HG03066 (cell line): ENCODE measurements around the gene CEP72.
"Not testable (repeated sequence)": the region's sequence is repeated elsewhere in the genome, so short reads cannot be mapped to it uniquely, and the experiment has no call there.

Experiments used
- ATAC-seq: cut with Tn5 transposase; IDR thresholded peaks from one replicate; pipeline ENCODE4 v1.9.1; 2021; ENCODE audit warnings: low read depth; ENCODE audit not compliant: unreplicated experiment

Gene CEP72

DNA sequence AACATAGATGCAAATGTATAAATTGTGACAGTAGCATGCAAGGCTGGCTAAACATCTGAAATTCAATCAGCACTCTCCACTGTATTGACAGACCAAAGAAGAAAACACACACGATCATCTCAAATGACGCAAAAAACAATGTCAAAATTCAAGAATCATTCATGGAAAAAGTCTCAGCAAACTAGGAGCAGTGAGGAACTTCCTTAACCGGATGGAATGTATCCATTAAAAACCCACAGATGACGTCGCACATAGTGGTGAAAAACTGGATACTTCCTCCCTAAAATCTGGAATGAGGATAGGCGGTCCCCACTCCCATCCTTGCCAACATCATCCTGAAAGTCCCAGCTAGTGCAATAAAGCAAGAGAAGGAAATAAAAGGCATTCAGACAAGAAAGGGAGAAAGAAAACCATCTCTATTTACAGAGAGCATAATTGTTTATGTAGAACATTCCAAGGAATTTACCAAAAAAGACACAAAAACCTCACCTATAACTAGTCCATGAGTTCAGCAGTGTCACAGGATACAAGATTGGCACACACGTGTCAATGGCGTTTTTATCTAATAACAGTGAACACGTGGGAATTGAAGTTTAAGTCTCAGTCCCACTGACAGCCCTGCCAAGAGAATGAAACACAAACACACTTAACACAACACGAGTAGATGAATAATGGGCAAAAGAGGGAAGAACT is 14.1 kb upstream of the CEP72 start:
- ATAC-seq = no peak

DNA sequence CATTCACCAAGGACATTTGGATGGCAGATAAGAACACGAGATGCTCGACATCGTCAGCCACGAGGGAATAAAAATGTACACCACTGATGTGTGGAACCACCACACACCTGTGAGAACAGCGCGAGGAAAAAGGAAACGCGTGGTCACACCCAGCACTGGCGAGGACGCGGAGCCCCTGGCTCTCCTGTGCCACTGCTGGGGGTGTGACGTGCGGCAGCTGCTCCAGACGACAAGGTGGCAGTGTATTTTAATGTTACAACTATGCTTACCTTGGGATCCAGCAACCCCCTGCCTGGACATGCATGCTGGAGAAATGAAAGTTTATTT is 13.6 kb upstream of the CEP72 start:
- no peak for ATAC-seq

DNA sequence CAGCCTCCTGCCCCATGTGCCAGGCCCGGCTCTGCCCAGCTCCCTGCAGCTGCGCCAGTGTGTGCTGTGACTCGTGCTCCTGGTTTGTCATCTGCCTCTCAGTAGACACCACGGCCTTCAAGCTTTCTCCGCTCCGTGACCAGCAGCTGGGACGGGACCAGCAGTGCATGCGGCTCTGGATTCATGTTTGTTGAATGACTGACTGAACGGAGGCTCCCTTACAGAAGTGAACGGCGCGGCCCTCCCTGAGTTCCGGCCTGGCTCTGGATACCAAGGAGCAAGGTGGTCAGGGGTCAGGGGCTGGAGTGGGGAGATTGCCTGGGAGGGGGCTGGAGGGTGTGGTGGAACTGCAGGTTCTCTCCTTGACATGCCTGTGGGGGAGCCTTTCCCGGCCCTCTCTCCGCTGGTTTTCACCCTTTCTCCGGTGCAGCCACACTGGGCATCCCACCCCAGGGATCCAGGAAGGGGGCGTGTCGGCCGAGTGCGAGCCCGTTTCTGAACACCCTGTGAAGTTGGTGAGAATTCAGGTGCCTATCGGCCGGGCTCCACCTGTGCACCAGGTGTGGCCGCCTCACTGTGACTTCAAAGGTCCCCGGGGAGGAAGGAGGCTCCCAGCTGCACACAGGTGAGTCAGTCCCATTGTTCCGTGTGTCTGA is 11.1 kb upstream of the CEP72 start:
- no peak for ATAC-seq

DNA sequence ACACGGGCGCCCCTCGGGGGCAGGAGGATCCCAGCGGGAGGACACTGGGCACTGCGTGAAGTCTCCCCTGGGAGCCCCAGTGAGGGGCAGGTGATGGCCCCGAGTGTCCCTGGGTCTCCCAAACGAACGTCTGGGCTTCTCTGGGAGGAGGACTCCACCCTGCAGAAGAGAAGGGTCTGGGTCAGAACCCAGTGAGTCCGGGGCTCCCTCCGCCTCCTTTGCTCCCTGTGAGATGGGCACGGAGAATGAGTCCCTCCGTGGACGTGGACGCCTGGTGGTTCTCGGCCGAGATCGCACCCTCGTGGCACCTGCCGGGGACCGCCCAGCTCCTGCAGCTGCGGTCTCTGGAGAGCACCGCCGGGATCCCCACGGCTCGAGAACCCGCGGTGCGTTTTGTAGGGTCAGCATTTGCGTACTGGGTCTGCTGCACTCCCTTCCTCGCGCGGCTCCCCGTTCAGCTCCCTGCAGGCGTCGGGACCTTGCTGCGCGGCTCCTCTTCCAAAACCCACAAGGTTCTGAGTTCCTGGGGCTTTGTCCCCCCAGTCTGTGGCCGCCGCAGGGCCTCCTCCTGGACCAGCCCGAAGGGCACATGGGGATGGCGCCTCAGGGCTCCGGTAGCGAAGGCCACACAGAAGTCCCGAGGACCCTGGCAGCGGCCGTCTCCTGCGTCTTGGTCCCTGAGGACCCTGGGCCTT is 10.2 kb upstream of the CEP72 start:
- ATAC-seq = no peak

DNA sequence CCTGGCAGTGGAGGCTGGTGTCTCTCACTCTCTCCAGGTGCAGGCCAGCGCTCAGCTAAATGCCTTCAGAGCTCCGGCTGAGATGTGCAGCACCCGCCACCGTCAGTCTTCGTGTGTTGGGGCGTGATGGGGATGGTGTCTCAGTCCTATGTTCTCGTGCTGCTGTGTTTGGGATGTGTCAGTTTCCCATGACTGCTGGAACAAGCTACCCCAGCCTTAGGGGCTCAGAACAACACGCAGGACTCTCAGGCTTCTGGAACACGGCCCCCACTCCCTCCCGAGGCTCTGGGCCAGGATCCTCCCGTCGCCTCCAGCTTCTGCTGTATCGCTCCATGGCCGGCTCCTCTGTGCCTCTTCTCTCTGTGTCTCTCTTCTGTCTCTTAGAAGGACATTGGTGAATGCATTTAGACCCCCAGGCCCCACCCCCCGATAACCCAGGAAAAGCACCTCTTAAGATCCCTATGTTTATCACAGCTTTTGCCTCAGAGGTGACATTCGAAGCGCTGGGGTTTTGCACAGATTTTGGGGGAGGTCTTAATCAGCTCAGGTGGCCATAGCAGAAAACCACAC is 9.6 kb upstream of the CEP72 start:
- no peak for ATAC-seq

DNA sequence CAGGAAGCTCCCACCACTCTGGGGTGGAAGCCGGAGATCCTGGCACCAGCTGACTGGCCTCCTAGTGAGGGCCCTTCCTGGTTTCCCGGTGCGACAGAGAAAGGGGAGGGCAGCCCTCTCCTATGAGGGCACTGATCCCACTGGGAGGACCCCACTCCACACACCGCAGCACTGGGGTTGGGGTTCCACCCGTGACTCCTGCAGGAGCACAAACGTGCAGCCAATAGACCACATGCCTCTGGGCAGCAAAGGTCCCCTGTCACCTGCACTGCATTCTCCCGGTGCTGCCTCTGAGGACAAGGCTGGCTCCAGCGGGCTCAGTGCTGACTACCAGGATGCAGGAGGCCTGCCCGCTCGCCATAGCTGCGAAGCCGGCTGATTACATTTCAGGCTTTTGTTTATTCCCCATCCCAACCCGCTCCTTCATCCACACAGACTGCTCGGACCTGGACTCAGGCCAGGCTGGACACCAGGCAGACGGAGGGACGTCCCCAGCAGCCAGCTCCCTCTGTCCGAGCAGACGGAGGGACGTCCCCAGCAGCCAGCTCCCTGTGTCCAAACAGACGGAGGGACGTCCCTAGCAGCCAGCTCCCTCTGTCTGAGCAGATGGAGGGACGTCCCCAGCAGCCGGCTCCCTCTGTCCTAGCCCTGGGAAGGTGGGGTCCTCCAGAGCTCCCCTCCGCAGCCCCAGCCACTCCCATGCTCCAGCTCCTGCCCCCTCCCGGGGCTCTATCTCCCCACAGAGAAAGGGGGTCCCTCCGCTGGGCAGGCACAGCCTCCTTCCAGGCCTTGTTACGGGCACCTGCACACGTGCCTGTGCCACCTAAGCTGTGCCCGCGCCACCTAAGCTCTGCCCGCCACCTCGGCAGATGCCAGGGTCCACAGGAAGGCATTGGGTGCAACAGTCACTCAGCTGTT is 8.8 kb upstream of the CEP72 start:
- ATAC-seq = no peak

DNA sequence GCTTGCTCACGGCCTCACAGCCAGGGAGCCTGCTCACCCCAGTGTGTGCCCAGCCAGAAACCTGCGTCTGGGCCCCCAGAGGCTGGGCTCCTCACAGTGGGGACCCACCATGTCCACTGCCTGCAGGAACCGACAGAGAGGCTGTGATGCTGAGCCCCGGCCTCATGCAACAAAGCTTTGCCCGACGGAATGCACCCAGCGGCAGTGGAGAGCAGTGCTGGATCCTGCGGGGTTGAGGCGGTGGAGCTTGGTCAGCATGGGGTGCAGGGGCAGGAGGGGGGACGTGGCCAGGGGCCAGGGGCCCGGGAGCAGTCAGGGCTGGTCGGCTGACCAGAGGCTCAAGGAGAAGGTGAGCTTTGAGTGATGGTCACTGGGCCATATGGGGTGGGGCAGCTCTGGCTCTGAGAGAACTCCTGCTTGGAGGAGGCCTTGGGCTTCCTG is 7.7 kb upstream of the CEP72 start:
- no peak for ATAC-seq

DNA sequence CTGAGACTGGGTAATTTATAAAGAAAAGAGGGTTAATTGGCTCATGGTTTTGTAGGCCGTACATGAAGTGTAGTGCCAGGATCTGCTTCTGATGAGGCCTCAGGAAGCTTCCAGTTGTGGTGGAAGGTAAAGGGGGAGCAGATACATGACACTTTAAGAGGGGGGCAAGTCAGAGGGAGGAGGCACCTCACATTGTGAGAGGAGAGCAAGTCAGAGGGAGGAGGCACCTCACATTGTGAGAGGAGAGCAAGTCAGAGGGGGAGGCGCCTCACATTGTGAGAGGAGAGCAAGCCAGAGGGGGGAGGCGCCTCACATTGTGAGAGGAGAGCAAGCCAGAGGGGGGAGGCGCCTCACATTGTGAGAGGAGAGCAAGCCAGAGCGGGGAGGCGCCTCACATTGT is 7.0 kb upstream of the CEP72 start:
- not testable (repeated sequence) for ATAC-seq

DNA sequence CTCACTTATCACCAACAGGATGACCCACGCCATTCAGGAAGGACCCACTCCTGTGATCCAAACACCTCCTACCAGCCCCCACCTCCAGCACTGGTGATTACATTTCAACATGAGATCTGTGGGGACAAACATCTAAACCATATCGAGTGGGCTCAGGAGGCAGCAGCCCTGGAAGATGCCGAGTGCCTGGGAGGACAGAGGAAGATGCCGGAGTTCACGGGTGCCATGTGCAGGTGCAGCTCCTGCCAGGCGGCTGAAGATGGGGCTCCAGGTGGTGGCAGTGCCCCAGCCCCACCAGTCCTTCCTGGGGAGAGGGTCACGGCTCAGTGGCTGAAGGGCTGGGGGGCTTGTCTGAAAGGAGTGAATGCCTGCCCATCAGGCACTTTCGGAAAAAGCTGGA is 6.1 kb upstream of the CEP72 start:
- ATAC-seq = no peak

DNA sequence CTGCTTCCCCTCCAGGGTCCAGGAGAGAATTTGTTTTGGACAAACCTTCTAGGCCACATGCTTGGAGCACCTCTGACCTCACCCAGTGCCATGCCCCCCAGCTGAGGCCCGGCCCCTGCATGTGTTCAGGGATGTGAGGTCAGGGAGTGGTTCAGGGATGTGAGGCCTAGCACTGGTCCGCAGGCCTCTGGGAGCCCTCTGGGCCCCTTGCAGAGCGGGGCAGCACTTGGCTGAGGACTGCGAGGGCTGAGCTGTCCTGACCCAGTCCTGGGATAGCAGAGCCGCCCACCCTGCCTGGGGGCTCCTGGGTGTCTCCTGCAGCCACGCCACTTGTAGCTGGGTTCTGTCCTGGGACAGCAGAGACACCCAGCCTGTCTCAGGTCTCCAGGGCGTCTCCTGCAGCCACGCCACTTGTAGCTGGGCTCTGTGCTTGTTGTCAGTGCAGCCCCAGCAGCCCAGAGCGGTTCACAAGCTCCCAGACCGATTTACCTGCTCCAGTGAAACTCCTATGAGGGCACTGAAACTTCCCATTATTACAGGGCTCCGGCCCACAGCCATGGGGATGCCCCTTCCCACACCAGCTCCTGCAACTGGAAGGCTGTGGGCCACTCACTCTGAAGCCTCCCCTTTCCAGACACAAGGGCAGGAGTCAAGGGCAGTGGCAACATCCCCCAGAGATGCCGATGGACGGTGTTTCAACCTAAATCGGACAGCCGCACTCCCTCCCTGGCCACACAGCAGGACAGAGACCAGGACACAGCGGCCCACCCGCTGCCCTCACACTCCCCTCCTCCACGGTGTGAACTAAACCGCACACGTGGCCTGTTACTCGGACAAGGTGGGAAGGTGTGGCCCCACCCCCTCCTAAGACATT is 5.4 kb upstream of the CEP72 start:
- ATAC-seq = no peak

DNA sequence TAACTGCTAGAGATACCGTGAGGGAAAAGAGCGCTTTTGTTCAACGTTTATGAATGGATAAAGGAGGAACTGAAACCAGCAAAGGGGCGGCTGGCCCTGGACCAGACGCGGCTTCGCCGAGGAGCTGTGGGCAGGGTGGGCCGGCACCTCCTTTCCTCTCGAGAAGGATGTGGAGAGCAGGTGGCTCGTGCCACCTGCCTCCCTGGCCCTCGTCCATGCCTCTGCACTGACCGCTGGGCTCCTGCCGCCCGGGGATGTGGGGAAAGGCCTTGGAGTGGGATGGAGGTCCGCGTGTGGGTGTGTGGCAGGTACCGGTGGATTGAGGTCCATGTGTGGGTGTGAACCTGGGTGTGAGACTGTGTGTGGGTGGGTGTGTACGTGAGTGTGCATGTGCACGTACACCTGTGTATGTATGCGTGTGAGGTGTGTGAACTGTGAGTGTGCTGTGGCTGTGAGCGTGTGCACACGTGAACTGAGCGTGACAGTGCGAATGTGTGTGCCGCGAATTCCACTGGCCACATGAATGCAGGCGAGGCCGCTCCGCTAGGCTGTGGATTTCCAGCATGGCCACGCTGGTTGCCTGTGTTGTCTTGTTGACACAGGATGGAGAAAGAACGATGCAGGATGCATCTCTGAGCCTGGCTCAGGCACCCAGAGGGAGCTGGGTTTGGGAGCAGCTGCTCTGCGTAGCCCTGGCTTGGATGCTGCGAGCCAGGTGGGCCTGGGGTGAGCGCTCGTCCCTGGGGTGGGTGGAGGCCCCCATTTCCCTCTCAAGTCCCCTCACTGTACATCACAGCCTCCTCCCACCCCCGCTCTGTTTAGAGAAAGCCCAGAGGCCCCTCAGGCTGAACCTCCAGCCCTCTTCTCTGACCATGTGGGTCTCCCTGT is 4.4 kb upstream of the CEP72 start:
- peak; percentile 37 for ATAC-seq

DNA sequence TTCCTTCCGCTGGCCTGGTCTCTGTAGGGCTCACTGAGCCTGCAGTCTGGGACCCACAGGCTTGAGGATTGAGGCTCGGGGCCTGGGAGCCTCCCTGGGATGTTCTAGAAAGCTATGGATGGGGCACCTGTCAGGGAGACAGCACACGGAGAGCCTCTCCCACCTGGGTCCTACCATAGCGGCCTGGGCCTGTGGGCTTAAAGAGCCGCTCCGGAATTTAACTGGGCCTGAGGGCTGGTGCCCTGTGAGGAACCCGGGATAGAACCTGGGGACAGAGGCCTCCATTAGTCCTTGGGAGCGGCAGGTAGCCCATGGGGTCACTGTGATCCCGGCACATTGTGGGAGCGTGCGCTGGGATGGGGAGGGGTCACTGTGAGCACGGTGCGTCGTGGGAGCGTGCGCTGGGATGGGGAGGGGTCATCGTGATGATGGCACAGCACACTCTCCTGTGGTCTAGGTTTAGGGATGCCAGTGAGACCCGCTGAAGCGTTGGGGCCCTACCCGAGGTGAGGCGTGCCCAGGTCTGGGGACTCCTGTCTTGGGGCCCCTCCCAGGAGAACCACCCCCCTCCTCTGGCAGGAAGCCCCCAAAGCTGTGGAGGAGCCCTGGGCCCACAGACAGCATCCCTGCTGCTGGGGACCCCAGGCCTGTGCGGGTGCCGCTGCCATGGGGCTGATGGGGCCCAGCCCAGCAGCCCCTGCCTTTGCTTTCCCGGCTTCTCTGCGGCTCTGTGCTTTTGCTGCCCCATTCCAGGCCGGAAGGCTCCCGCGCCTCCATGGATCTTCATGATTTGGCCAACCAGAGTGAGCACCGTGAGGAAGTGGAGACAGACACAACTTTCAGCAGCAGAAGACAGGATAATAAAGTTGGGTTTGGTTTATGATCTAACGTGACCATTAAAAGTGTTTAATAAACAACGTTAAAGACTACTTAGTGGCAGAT is 3.4 kb upstream of the CEP72 start:
- no peak for ATAC-seq

DNA sequence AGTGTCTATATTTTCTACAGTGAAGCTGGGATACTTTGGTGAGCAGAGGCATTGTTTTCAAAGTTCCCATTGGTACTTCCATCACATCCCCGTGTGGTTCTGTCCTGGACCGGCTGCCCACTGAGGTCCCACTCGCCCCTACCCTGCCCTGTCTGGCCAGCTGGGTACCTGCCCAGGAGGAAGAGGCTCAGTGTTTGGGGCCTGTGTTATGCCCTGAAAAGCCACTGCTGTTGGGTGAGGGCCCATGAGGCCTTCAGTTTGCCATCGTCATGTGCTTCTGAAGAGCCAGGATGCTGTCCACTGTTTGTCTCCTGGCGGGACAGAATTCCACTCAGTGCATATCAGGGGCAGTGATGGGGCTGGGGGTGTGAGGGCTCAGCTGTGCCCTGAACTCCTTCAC is 2.6 kb upstream of the CEP72 start:
- no peak for ATAC-seq

DNA sequence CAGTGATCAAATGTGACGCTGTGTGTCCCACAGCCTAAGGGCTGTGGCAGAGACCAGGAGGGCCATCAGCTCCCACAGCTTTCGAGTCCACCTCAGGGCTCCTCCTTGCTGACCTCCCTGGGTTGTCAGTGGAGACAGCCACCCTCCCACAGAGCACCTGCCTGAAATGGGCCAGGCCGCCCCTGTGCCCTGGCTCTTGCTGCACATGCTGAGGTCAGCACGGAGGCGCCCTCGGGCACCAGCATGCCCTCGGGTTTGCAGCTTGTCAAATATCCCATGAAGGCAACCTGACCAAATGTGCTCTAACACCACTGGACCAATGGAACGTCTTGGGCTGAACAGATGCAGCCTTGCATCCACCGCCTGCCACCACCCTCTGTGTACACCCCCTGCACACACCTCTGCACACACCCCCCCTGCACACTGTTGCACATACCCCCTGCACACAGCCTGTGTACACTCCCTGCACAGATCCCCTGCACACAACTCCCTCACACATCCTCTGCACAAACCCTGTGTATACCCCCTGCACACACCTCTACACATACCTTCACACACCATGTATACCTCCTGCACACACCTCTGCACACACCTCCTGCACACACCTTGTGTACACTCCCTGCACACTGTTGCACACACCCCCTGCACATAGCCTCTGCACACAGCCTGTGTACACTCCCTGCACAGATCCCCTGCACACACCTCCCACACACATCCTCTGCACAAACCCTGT is 2.0 kb upstream of the CEP72 start:
- ATAC-seq = no peak

DNA sequence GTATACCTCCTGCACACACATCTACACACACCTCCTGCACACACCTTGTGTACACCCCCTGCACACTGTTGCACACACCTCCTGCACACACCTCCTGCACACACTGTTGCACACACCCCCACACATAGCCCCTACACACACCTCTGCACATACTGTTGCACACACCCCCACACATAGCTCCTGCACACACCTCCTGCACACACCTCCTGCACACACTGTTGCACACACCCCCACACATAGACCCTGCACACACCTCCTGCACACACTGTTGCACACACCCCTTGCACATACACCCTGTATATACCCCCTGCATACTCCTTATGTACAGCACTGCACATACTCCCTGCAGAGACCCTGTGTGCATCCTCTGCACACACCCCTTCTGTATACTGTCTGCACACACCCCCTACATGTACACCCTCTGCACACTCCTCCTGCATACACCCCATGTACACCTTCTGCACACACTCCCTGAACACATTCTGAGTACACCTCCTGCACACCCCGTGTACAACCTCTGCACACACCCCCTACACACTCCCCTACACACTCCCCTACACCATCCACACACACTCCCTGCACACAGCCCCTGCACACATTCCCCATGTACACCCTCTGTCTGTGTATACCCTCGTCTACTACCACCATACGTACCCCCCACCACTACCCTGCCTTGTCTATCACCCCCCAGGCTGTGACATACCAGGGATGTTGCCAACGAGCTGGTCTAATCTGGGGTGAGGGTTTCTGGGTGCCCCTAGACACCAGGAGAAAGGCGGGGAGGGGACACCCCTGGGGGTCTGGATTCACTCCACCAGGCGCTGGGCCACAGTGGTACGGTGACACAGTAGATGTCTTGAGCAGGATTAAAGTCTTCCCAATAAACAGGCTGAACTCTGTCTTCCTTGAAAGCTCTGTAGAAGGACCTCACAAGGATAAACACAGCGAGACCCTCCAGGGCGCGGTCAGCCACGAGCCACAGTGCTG is 1.1 kb upstream of the CEP72 start:
- no peak for ATAC-seq
